SK-N-SH (cell line): Measurements from ENCODE around the gene SCN4A. TPM values are rescaled to one million over a fixed set of nuclear protein-coding genes. Genes with fewer than 3 reads are reported as not detected.

Experiments
- CTCF ChIA-PET: fragments of 300-600, 350-600 bp; formaldehyde crosslinking; extraction: SDS; loops from one replicate; lab custom pipeline; 2021; lab: Yijun Ruan, JAX
- POLR2A ChIA-PET: fragments of 350-600 bp; sonication (Branson Sonifier 250); formaldehyde crosslinking; extraction: SDS; loops from one replicate; lab custom pipeline; 2020; ENCODE audit warnings: antibody characterized with exemption, inconsistent platforms; lab: Yijun Ruan, JAX
- DNase-seq: peaks from one replicate; pipeline ENCODE4 v3.0.0; 2012
- H2AFZ ChIP-seq: fragments of 200-600 bp; sonication (generic); 2 replicates; pipeline ENCODE4 v1.8.1; 2016; ENCODE audit warnings: antibody characterized with exemption, mild to moderate bottlenecking, low read depth
- H3F3A ChIP-seq: fragments of 200-600 bp; sonication (generic); replicated peaks from 2 replicates; pipeline ENCODE3; 2016; ENCODE audit warnings: antibody characterized with exemption, mild to moderate bottlenecking; ENCODE audit not compliant: insufficient read depth
- H3K27ac ChIP-seq, 2 experiments: fragments of 200-500 bp in 1 of 2; fragments of 200-600 bp in 1 of 2; sonication (Bioruptor generic) in 1 of 2; sonication (generic), shearing (Covaris generic) in 1 of 2; 2 replicates each; pipeline versions ENCODE4 v1.5.1 to v1.6.1; 2014 to 2016; ENCODE audit warnings: low read depth in 2 of 2, inconsistent platforms in 1 of 2, low read length in 1 of 2, mild to moderate bottlenecking in 1 of 2, mixed read lengths in 1 of 2
- H3K27me3 ChIP-seq: fragments of 200-600 bp; sonication (generic), shearing (Covaris generic); 2 replicates; pipeline ENCODE4 v1.6.1; 2016; ENCODE audit warnings: mixed run types; ENCODE audit not compliant: insufficient read depth
- H3K36me3 ChIP-seq, 2 experiments: fragments of 200-500 bp in 1 of 2; fragments of 200-600 bp in 1 of 2; sonication (Bioruptor generic) in 1 of 2; sonication (generic) in 1 of 2; replicated peaks in 1 of 2; 2 replicates each; pipeline versions ENCODE3 to v1.5.1; 2014 to 2016; ENCODE audit warnings: low read length in 1 of 2, mild to moderate bottlenecking in 1 of 2; ENCODE audit not compliant: insufficient read depth in 2 of 2, control insufficient read depth in 1 of 2
- H3K4me1 ChIP-seq, 2 experiments: fragments of 200-500 bp in 1 of 2; fragments of 200-600 bp in 1 of 2; sonication (Bioruptor generic) in 1 of 2; sonication (generic), shearing (Covaris generic) in 1 of 2; 2 replicates each; pipeline versions ENCODE4 v1.5.1 to v1.6.1; 2014 to 2016; ENCODE audit warnings: low read depth in 1 of 2, low read length in 1 of 2, mixed run types in 1 of 2; ENCODE audit not compliant: insufficient read depth in 2 of 2, control insufficient read depth in 1 of 2
- H3K4me2 ChIP-seq: fragments of 200-600 bp; sonication (generic), shearing (Covaris generic); 2 replicates; pipeline ENCODE4 v1.6.1; 2017; ENCODE audit warnings: mixed run types
- H3K4me3 ChIP-seq, 2 experiments: fragments of 200-500 bp in 1 of 2; fragments of 200-600 bp in 1 of 2; sonication (Bioruptor generic) in 1 of 2; sonication (generic), shearing (Covaris generic) in 1 of 2; 2 replicates each; pipeline versions ENCODE4 v1.5.1 to v1.8.1; 2014 to 2016; ENCODE audit warnings: low read depth in 2 of 2, inconsistent platforms in 1 of 2, low read length in 1 of 2, mild to moderate bottlenecking in 1 of 2, mixed read lengths in 1 of 2, moderate library complexity in 1 of 2
- H3K79me2 ChIP-seq: fragments of 200-600 bp; sonication (generic); 2 replicates; pipeline ENCODE4 v1.8.1; 2017; ENCODE audit warnings: mild to moderate bottlenecking; ENCODE audit not compliant: insufficient read depth
- H3K9ac ChIP-seq: fragments of 200-600 bp; sonication (generic); 2 replicates; pipeline ENCODE4 v1.6.1; 2017; ENCODE audit warnings: mixed run types
- H3K9me2 ChIP-seq: fragments of 200-600 bp; sonication (generic); 2 replicates; pipeline ENCODE4 v1.6.1; 2017; ENCODE audit warnings: mixed run types
- H3K9me3 ChIP-seq: fragments of 200-600 bp; sonication (generic); 2 replicates; pipeline ENCODE4 v1.6.1; 2017; ENCODE audit warnings: mixed run types, mild to moderate bottlenecking, moderate library complexity
- H4K20me1 ChIP-seq: fragments of 200-600 bp; sonication (generic); 2 replicates; pipeline ENCODE4 v1.6.1; 2017; ENCODE audit warnings: mild to moderate bottlenecking, mixed run types; ENCODE audit not compliant: insufficient read depth
- CHD2 ChIP-seq: fragments of 150-350 bp; IDR thresholded peaks from 2 replicates; pipeline ENCODE4 v1.6.1; 2018; ENCODE audit warnings: low read length; ENCODE audit not compliant: partially characterized antibody
- ELF1 ChIP-seq: IDR thresholded peaks from 2 replicates; pipeline ENCODE4 v1.4.0; 2012
- EZH2phosphoT487 ChIP-seq: fragments of 200-600 bp; sonication (generic); IDR thresholded peaks from 2 replicates; pipeline ENCODE4 v1.6.1; 2017; ENCODE audit warnings: low read depth, mixed run types, mild to moderate bottlenecking, antibody characterized with exemption, moderate library complexity, borderline replicate concordance
- FOSL2 ChIP-seq: IDR thresholded peaks from 2 replicates; pipeline ENCODE4 v1.4.0; 2012; ENCODE audit warnings: low read depth, mild to moderate bottlenecking, moderate library complexity, borderline replicate concordance
- FOXJ3 ChIP-seq: sonication (generic); formaldehyde crosslinking; IDR thresholded peaks from 2 replicates; pipeline ENCODE4 v1.5.1; 2020; ENCODE audit warnings: mild to moderate bottlenecking, missing genetic modification reagents
- GABPA ChIP-seq: IDR thresholded peaks from 2 replicates; pipeline ENCODE4 v1.4.0; 2012; ENCODE audit warnings: low read depth, mild to moderate bottlenecking
- MAX ChIP-seq: IDR thresholded peaks from 2 replicates; pipeline ENCODE4 v1.4.0; 2012; ENCODE audit warnings: low read depth
- NFIC ChIP-seq: IDR thresholded peaks from 2 replicates; pipeline ENCODE4 v1.4.0; 2012; ENCODE audit warnings: borderline replicate concordance
- NRF1 ChIP-seq: IDR thresholded peaks from 2 replicates; pipeline ENCODE4 v1.6.1; 2012; ENCODE audit warnings: low read depth, mild to moderate bottlenecking, low read length
- POLR2AphosphoS5 ChIP-seq: IDR thresholded peaks from 2 replicates; pipeline ENCODE4 v1.6.1; 2012; ENCODE audit warnings: low read depth, low read length
- RCOR1 ChIP-seq: fragments of 150-350 bp; IDR thresholded peaks from 2 replicates; pipeline ENCODE4 v1.6.1; 2017; ENCODE audit warnings: antibody characterized with exemption, low read length
- RXRA ChIP-seq: IDR thresholded peaks from 2 replicates; pipeline ENCODE4 v1.4.0; 2012; ENCODE audit warnings: low read depth, mild to moderate bottlenecking, borderline replicate concordance
- SMC3 ChIP-seq: IDR thresholded peaks from 2 replicates; pipeline ENCODE4 v1.6.1; 2012; ENCODE audit warnings: low read depth, low read length, improper control_type of control experiment
- TCF12 ChIP-seq: IDR thresholded peaks from 2 replicates; pipeline ENCODE4 v1.4.0; 2012
- USF1 ChIP-seq: IDR thresholded peaks from 2 replicates; pipeline ENCODE4 v1.4.0; 2012; ENCODE audit warnings: low read depth, borderline replicate concordance
- USF2 ChIP-seq: fragments of 150-350 bp; IDR thresholded peaks from 2 replicates; pipeline ENCODE4 v1.6.1; 2017; ENCODE audit warnings: antibody characterized with exemption, low read length, low read depth, borderline replicate concordance
- WGBS: methylation state at CpG from one replicate; pipeline ENCODE4 v1.1.6; 2017; ENCODE audit warnings: low lambda C conversion rate; 5-methylcytosine and 5-hydroxymethylcytosine counted together
- polyA plus RNA-seq, 3 experiments: library from polyadenylated mRNA; depleted of rRNA; stranded (reverse); fragments of >200 nt; gene quantifications; 2 replicates each; pipeline ENCODE4 v1.2.3, GENCODE V29; 2012

The SCN4A gene
- polyA plus RNA-seq, 1 of the 3 experiments (the other 2 are of a cell fraction) = not detected

- TF ChIP-seq SMC3 (no peak), RXRA (no peak), USF1 (no peak), TCF12 (no peak), FOXJ3 (no peak), USF2 (no peak), EZH2phosphoT487 (no peak)
Measured at GRCh38 chr17:63955232-63955631, 17.5 kb downstream of the SCN4A start (continued).

- 47% methylated on average over 11 of the region's 11 CpGs for WGBS
- peak; percentile 61 for DNase-seq
- Histone ChIP-seq H3K4me1 (peaks cover 0 to 13% of the 10 kb centered on the region in 2 experiments; a peak in 1 of 4 replicates), H3K9me3 (no peaks in the 10 kb centered on the region), H3K4me2 (no peak overlapping the region), H4K20me1 (no peaks in the 10 kb centered on the region), H3K9ac (no peak overlapping the region), H3K79me2 (no peaks in the 10 kb centered on the region), H2AFZ (no peak overlapping the region), H3K27me3 (peaks cover 6% of the 10 kb centered on the region; the same call in 1 of the 2 replicates), H3K4me3 (no peak overlapping the region), H3K9me2 (no peaks in the 10 kb centered on the region), H3F3A (no peaks in the 10 kb centered on the region), H3K27ac (no peak overlapping the region), H3K36me3 (no peaks in the 10 kb centered on the region)
- ChIA-PET CTCF (interaction anchor here (0.6 to 7.9 kb wide), 10 partner anchors 8 to 179 kb away, joined by 3 to 69 read pairs (median 5); partner anchors contain the start of genes CSHL1 and GH1), POLR2A (no interaction called here)
- TF ChIP-seq NFIC = no peak
- no peak for TF ChIP-seq ELF1
- TF ChIP-seq MAX = no peak
- no peak for TF ChIP-seq USF2
- TF ChIP-seq POLR2AphosphoS5 = no peak
- no peak for TF ChIP-seq USF1
- no peak for TF ChIP-seq RCOR1
- no peak for TF ChIP-seq CHD2
- TF ChIP-seq FOSL2 = no peak
- TF ChIP-seq GABPA = no peak
- TF ChIP-seq NRF1 = no peak
Measured at GRCh38 chr17:63954402-63955063, 18.2 kb downstream of the SCN4A start.
